ENCODE results near the gene ZNF106. TPM values are rescaled to one million over a fixed set of nuclear protein-coding genes. Genes with fewer than 3 reads are reported as not detected.

ZNF106 gene
- total RNA-seq, 2 experiments from 2014 or later: 53.1 to 55.8 TPM

DNA sequence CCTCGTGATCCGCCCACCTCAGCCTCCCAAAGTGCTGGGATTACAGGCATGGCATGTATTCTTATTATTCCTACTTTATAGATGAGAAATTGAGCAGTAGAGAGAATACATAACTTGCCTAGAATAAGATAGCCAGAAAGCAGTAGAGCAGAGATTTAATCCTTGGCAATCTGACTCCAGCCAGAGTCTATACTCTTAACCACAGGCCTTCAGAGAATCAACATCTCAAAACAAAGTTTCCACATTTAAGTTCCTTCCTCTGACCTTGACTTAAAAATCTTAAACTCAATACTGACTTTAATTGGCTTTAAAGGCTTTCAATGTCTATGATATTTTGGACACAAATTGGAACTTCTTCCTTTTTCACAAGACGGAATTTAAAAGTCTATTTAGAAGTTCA is 37.1 kb downstream of the ZNF106 start:
- H3K27ac Mint-ChIP-seq: no peak overlapping the region
- no peaks in the 10 kb centered on the region for H3K27me3 Mint-ChIP-seq

GRCh38 chr15:42450425-42450790 is 40.5 kb downstream of the ZNF106 start:
- Mint-ChIP-seq H3K27me3 (no peaks in the 10 kb centered on the region), H3K27ac (no peak overlapping the region)

More for the DNA sequence above, 37.1 kb downstream of the ZNF106 start:
- DNase-seq: no peak
- no peak overlapping the region for H3K4me3 Mint-ChIP-seq
- peaks cover 14% of the 10 kb centered on the region for H3K36me3 Mint-ChIP-seq
- H3K9me3 Mint-ChIP-seq: no peaks in the 10 kb centered on the region
- peaks cover 5% of the 10 kb centered on the region for H3K4me1 Mint-ChIP-seq

GRCh38 chr15:42449770-42450424 is 41.0 kb downstream of the ZNF106 start:
- DNase-seq: no peak
- no peak overlapping the region for H3K4me3 Mint-ChIP-seq
- no peak overlapping the region for H3K27ac Mint-ChIP-seq
- peaks cover 16% of the 10 kb centered on the region for H3K36me3 Mint-ChIP-seq
- H3K27me3 Mint-ChIP-seq: no peaks in the 10 kb centered on the region
- H3K9me3 Mint-ChIP-seq: no peaks in the 10 kb centered on the region
- no peaks in the 10 kb centered on the region for H3K4me1 Mint-ChIP-seq

More at GRCh38 chr15:42450425-42450790, 40.5 kb downstream of the ZNF106 start:
- no peak for DNase-seq
- no peaks in the 10 kb centered on the region for H3K4me1 Mint-ChIP-seq
- H3K4me3 Mint-ChIP-seq: no peak overlapping the region
- H3K9me3 Mint-ChIP-seq: no peaks in the 10 kb centered on the region
- peaks cover 16% of the 10 kb centered on the region for H3K36me3 Mint-ChIP-seq

DNA sequence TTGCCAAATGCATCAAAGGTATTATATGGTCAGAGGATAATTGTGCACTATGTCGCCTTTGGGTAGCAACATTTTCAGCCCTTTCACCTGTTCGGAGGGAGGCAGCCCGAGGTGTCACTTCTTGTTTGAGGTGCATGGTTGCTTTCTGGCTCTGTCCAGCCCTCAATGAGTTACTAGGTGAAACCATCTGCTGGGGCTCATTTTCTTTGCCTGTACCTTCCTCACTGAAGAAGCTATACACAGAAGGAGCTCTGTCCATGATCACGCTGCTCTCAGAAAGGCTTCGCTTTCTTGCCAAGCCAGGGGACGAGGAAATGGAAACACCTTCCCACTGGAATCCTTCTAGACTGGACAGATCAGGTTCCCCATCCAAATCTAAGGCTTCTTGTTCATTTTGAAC is 42.7 kb downstream of the ZNF106 start:
- peaks cover 19% of the 10 kb centered on the region for H3K36me3 Mint-ChIP-seq
- H3K9me3 Mint-ChIP-seq: no peaks in the 10 kb centered on the region
- H3K4me1 Mint-ChIP-seq: no peaks in the 10 kb centered on the region
- H3K4me3 Mint-ChIP-seq: no peak overlapping the region
- no peaks in the 10 kb centered on the region for H3K27me3 Mint-ChIP-seq
- no peak for DNase-seq
- H3K27ac Mint-ChIP-seq: no peak overlapping the region

DNA sequence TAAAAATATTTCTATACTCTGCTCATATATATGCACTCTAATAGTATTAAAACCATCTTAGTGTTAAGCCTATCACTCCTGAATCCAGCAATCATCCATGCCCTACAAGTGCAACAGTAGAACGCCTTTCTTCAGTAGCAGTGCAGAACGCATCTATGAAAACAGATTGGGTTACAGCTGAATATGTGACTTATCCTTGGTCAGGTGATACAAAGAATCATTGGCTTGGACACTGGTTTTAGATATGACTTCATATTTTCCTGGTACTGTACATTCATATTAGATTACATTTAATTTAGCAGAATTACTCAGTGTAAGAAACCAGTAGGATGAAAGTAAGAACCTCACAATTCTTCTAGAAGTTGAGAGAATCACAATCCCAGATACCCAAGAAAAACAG is 43.3 kb downstream of the ZNF106 start:
- Mint-ChIP-seq H3K36me3 (peaks cover 19% of the 10 kb centered on the region), H3K27me3 (no peaks in the 10 kb centered on the region), H3K27ac (no peak overlapping the region), H3K9me3 (no peaks in the 10 kb centered on the region), H3K4me1 (no peaks in the 10 kb centered on the region), H3K4me3 (no peak overlapping the region)
- no peak for DNase-seq

GRCh38 chr15:42445551-42445950 is 45.4 kb downstream of the ZNF106 start:
- no peak overlapping the region for H3K27ac Mint-ChIP-seq
- H3K27me3 Mint-ChIP-seq: no peaks in the 10 kb centered on the region
- DNase-seq: no peak
- peaks cover 12% of the 10 kb centered on the region for H3K36me3 Mint-ChIP-seq
- H3K9me3 Mint-ChIP-seq: no peaks in the 10 kb centered on the region
- no peak overlapping the region for H3K4me3 Mint-ChIP-seq
- H3K4me1 Mint-ChIP-seq: no peaks in the 10 kb centered on the region

GRCh38 chr15:42444415-42445063 is 46.4 kb downstream of the ZNF106 start:
- no peaks in the 10 kb centered on the region for H3K4me1 Mint-ChIP-seq
- no peak overlapping the region for H3K4me3 Mint-ChIP-seq
- no peak overlapping the region for H3K27ac Mint-ChIP-seq
- H3K36me3 Mint-ChIP-seq: peaks cover 8% of the 10 kb centered on the region
- no peak for DNase-seq
- H3K27me3 Mint-ChIP-seq: no peaks in the 10 kb centered on the region
- H3K9me3 Mint-ChIP-seq: no peaks in the 10 kb centered on the region

- Mint-ChIP-seq H3K27ac (peak overlapping the region; percentile 67), H3K9me3 (no peaks in the 10 kb centered on the region), H3K27me3 (no peaks in the 10 kb centered on the region), H3K4me1 (peaks cover 6% of the 10 kb centered on the region), H3K36me3 (peaks cover 11% of the 10 kb centered on the region), H3K4me3 (no peak overlapping the region)
- DNase-seq: no peak
Observed at GRCh38 chr15:42427429-42428223, 63.3 kb downstream of the ZNF106 start.

GRCh38 chr15:42421376-42421775 is 69.6 kb downstream of the ZNF106 start:
- no peak for DNase-seq
- Mint-ChIP-seq H3K4me3 (no peak overlapping the region), H3K4me1 (no peaks in the 10 kb centered on the region), H3K27me3 (no peaks in the 10 kb centered on the region), H3K27ac (no peak overlapping the region), H3K36me3 (peaks cover 15% of the 10 kb centered on the region), H3K9me3 (no peaks in the 10 kb centered on the region)

DNA sequence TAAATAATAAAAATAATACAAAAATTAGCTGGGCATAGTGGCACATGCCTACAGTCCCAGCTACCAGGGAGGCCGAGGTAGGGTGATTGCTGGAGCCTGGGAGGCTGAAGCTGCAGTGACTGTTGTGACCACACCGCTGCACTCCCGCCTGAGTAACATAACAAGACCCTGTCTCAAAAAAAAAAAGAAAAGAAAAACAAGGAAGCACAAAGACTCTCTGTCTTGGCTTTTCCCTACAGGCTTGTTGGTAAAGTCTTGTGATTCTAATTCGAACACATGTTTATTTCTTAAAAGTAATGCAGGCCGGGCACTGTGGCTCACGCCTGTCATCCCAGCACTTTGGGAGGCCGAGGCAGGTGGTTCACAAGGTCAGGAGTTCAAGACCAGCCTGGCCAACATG is 71.6 kb downstream of the ZNF106 start:
- H3K4me3 Mint-ChIP-seq: no peak overlapping the region
- H3K9me3 Mint-ChIP-seq: no peaks in the 10 kb centered on the region
- H3K27ac Mint-ChIP-seq: no peak overlapping the region
- DNase-seq: no peak
- peaks cover 13% of the 10 kb centered on the region for H3K36me3 Mint-ChIP-seq
- no peaks in the 10 kb centered on the region for H3K4me1 Mint-ChIP-seq
- H3K27me3 Mint-ChIP-seq: no peaks in the 10 kb centered on the region

GRCh38 chr15:42413920-42414319 is 77.0 kb downstream of the ZNF106 start:
- no peak overlapping the region for H3K27ac Mint-ChIP-seq
- no peaks in the 10 kb centered on the region for H3K9me3 Mint-ChIP-seq
- no peaks in the 10 kb centered on the region for H3K4me1 Mint-ChIP-seq
- no peaks in the 10 kb centered on the region for H3K27me3 Mint-ChIP-seq
- DNase-seq: no peak
- peaks cover 15% of the 10 kb centered on the region for H3K36me3 Mint-ChIP-seq
- no peak overlapping the region for H3K4me3 Mint-ChIP-seq

GRCh38 chr15:42411884-42412283 is 79.1 kb downstream of the ZNF106 start:
- H3K9me3 Mint-ChIP-seq: no peaks in the 10 kb centered on the region
- no peaks in the 10 kb centered on the region for H3K27me3 Mint-ChIP-seq
- no peaks in the 10 kb centered on the region for H3K4me1 Mint-ChIP-seq
- H3K36me3 Mint-ChIP-seq: peaks cover 10% of the 10 kb centered on the region
- no peak overlapping the region for H3K27ac Mint-ChIP-seq
- H3K4me3 Mint-ChIP-seq: no peak overlapping the region
- DNase-seq: no peak

- Mint-ChIP-seq H3K27ac (no peak overlapping the region), H3K4me1 (no peaks in the 10 kb centered on the region), H3K36me3 (peaks cover 5% of the 10 kb centered on the region), H3K4me3 (no peak overlapping the region), H3K9me3 (no peaks in the 10 kb centered on the region), H3K27me3 (no peaks in the 10 kb centered on the region)
- DNase-seq: no peak
Observed at GRCh38 chr15:42409011-42409410, 81.9 kb downstream of the ZNF106 start.

- Mint-ChIP-seq H3K27ac (peak overlapping the region; percentile 31), H3K36me3 (peaks cover 5% of the 10 kb centered on the region), H3K9me3 (no peaks in the 10 kb centered on the region), H3K4me1 (peaks cover under 1% of the 10 kb centered on the region), H3K27me3 (no peaks in the 10 kb centered on the region), H3K4me3 (no peak overlapping the region)
- DNase-seq: no peak
Observed at GRCh38 chr15:42408178-42408577, 82.8 kb downstream of the ZNF106 start.

- Mint-ChIP-seq H3K36me3 (peaks cover 1% of the 10 kb centered on the region), H3K4me1 (peaks cover 3% of the 10 kb centered on the region), H3K27me3 (no peaks in the 10 kb centered on the region), H3K9me3 (no peaks in the 10 kb centered on the region), H3K4me3 (no peak overlapping the region), H3K27ac (no peak overlapping the region)
- no peak for DNase-seq
Observed at GRCh38 chr15:42405863-42406482, 85.0 kb downstream of the ZNF106 start.
